Esophagus muscularis mucosa (tissue), 4 donors: ENCODE measurements around the gene CHRNA4.

Experiments used
- CTCF ChIP-seq, 3 experiments: fragments of 200-600 bp in 2 of 3; fragments of 450-650 bp in 1 of 3; sonication (generic) in 2 of 3; IDR thresholded peaks; one replicate each; pipeline ENCODE4 v1.5.1; 2017 to 2019; ENCODE audit warnings: antibody characterized with exemption in 3 of 3, mild to moderate bottlenecking in 2 of 3, moderate library complexity in 1 of 3
- EP300 ChIP-seq: sonication (generic); formaldehyde crosslinking; IDR thresholded peaks from one replicate; pipeline ENCODE4 v1.6.1; 2017; ENCODE audit warnings: antibody characterized with exemption
- POLR2A ChIP-seq: fragments of 450-650 bp; IDR thresholded peaks from one replicate; pipeline ENCODE4 v1.6.1; 2017; ENCODE audit warnings: antibody characterized with exemption, moderate library complexity, mild to moderate bottlenecking, low read depth
- POLR2AphosphoS5 ChIP-seq, 2 donors: sonication (generic); formaldehyde crosslinking; IDR thresholded peaks; one replicate each; pipeline ENCODE4 v1.6.1; 2017; ENCODE audit warnings: antibody characterized with exemption in 2 of 2

GRCh38 chr20:63368151-63368550, 7.0 kb upstream of the CHRNA4 start:
- no peak for TF ChIP-seq CTCF (IDR thresholded peaks at IDR 0.05)
- TF ChIP-seq POLR2A = no peak
- no peak for TF ChIP-seq EP300
- TF ChIP-seq POLR2AphosphoS5 (IDR thresholded peaks at IDR 0.05) = no peak
